IPS-20b (cell line): ENCODE measurements around the gene ARL16.

Experiments
- H3K27ac ChIP-seq: one replicate; pipeline ENCODE4 v1.5.1; 2013; ENCODE audit warnings: low read length
- H3K27me3 ChIP-seq: 2 replicates; pipeline ENCODE4 v1.6.1; 2013; ENCODE audit warnings: mild to moderate bottlenecking, low read length, inconsistent platforms; ENCODE audit not compliant: insufficient read depth
- H3K36me3 ChIP-seq: 2 replicates; pipeline ENCODE4 v1.6.1; 2013; ENCODE audit warnings: low read depth, mild to moderate bottlenecking, inconsistent platforms, low read length, moderate library complexity; ENCODE audit not compliant: insufficient read depth
- H3K4me1 ChIP-seq: 2 replicates; pipeline ENCODE4 v1.6.1; 2013; ENCODE audit warnings: mild to moderate bottlenecking, control low read depth, inconsistent platforms, low read length, moderate library complexity; ENCODE audit not compliant: insufficient read depth
- H3K4me3 ChIP-seq: 2 replicates; pipeline ENCODE4 v1.5.1; 2013; ENCODE audit warnings: mild to moderate bottlenecking, low read length, inconsistent platforms
- H3K9ac ChIP-seq: 2 replicates; pipeline ENCODE4 v1.6.1; 2013; ENCODE audit warnings: low read depth, mild to moderate bottlenecking, inconsistent platforms, low read length, moderate library complexity
- H3K9me3 ChIP-seq: 2 replicates; pipeline ENCODE4 v1.6.1; 2013; ENCODE audit warnings: mild to moderate bottlenecking, low read depth, low read length, inconsistent platforms; ENCODE audit not compliant: insufficient read depth

ARL16 gene

GRCh38 chr17:81701288-81702071 lies 17.9 kb upstream of the ARL16 start:
- H3K36me3 ChIP-seq, result peaks cover 62% of the 10 kb centered on the region
- H3K9me3 ChIP-seq, result no peaks in the 10 kb centered on the region
- H3K4me1 ChIP-seq, result no peaks in the 10 kb centered on the region; the same call in 1 of the 2 replicates
- H3K9ac ChIP-seq, result peak overlapping the region; percentile 96; the same call in 1 of the 2 replicates
- H3K4me3 ChIP-seq, result peak overlapping the region; percentile 97; the same call in 1 of the 2 replicates
- H3K27ac ChIP-seq, result no peak overlapping the region
- H3K27me3 ChIP-seq, result no peaks in the 10 kb centered on the region

DNA sequence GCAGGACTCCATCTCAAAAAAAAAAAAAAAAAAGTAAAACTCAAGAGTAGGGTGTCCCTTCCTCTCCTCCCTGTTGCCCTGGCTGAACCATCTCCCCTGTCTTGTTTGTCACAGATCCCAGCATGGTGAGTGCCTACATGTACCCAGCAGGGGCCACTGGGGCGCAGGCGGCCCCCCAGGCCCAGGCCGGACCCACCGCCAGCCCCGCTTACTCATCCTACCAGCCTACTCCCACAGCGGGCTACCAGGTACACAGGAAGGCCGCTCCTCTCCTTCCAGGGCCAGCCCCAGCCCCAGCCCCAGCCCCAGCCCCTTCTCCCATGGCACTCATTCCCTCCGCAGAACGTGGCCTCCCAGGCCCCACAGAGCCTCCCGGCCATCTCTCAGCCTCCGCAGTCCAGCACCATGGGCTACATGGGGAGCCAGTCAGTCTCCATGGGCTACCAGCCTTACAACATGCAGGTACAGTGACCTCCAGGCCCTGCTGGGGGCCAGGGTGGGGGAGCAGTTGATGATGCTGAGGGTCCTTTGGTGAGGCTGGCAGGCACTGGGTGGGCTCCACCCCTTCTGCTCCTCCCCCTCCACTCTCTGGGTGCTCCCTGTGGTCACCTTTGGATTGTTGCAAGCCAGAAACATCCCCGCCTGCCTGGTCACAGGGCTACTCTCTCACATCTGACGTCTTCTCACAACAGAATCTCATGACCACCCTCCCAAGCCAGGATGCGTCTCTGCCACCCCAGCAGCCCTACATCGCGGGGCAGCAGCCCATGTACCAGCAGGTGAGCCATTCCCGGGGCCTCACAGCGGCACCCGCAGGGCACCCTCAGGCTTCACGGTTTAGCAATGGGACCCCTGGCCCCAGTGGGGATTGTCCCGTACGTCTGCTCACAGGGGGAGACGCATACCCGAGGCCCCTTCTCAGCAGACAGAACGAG lies 17.0 kb upstream of the ARL16 start:
- H3K4me3 ChIP-seq, result no peak overlapping the region
- H3K9me3 ChIP-seq, result no peaks in the 10 kb centered on the region
- H3K36me3 ChIP-seq, result peaks cover 61% of the 10 kb centered on the region
- no peaks in the 10 kb centered on the region; the same call in 1 of the 2 replicates for H3K4me1 ChIP-seq
- H3K9ac ChIP-seq, result no peak overlapping the region
- H3K27me3 ChIP-seq, result no peaks in the 10 kb centered on the region
- no peak overlapping the region for H3K27ac ChIP-seq

- H3K27ac ChIP-seq, result no peak overlapping the region
- peaks cover 74% of the 10 kb centered on the region for H3K36me3 ChIP-seq
- no peak overlapping the region for H3K9ac ChIP-seq
- H3K27me3 ChIP-seq, result no peaks in the 10 kb centered on the region
- H3K9me3 ChIP-seq, result no peaks in the 10 kb centered on the region
- H3K4me3 ChIP-seq, result no peak overlapping the region
- no peaks in the 10 kb centered on the region; the same call in 1 of the 2 replicates for H3K4me1 ChIP-seq
These were observed 13.9 kb upstream of the ARL16 start for GRCh38 chr17:81697261-81698044.

DNA sequence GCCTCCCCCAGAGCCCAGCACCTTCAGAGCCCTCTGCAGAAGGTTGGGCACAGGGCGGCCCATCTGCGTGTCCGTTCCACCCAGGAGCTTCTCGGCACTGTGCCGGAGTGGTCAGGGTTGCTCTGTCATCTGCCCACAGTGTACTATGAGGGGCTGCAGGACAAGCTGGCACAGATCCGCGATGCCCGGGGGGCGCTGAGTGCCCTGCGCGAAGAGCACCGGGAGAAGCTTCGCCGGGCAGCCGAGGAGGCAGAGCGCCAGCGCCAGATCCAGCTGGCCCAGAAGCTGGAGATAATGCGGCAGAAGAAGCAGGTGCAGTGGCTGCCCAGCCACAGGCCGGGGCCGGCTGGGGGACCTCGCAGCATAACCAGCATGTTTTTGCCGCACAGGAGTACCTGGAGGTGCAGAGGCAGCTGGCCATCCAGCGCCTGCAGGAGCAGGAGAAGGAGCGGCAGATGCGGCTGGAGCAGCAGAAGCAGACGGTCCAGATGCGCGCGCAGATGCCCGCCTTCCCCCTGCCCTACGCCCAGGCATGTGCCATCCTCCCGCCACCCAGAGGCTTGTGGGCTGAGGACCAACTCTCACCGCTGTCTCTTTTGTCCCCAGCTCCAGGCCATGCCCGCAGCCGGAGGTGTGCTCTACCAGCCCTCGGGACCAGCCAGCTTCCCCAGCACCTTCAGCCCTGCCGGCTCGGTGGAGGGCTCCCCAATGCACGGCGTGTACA lies 12.8 kb upstream of the ARL16 start:
- Histone ChIP-seq H3K9ac (no peak overlapping the region), H3K4me3 (no peak overlapping the region), H3K27me3 (no peaks in the 10 kb centered on the region), H3K4me1 (no peaks in the 10 kb centered on the region; the same call in 1 of the 2 replicates), H3K36me3 (peaks cover 79% of the 10 kb centered on the region), H3K9me3 (no peaks in the 10 kb centered on the region), H3K27ac (no peak overlapping the region)

- Histone ChIP-seq H3K36me3 (peaks cover 79% of the 10 kb centered on the region), H3K9ac (no peak overlapping the region), H3K4me3 (no peak overlapping the region), H3K9me3 (no peaks in the 10 kb centered on the region), H3K4me1 (no peaks in the 10 kb centered on the region), H3K27me3 (no peaks in the 10 kb centered on the region), H3K27ac (no peak overlapping the region)
These were observed 12.2 kb upstream of the ARL16 start for GRCh38 chr17:81695801-81696200.

DNA sequence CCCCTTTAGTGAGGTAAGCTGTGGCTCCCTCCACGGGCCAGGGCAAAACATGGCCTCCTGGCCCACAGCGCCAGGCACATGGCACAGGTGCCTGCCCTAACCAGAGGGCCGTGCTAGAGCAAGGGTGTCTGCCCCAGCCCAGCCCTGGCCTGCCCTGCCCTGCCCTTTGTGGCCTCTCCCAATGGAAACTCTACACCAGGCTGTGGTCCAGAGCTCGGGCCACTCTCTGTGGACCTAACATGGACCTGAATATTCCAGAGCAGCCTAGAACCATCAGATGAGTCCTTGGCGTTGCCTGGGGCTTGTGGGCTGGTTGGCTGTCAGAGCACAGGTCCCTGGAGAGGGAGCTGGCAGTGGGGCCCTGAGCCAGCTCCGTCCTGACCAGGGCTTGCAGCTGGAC lies 11.6 kb upstream of the ARL16 start:
- H3K36me3 ChIP-seq, result peaks cover 81% of the 10 kb centered on the region
- no peak overlapping the region for H3K4me3 ChIP-seq
- no peaks in the 10 kb centered on the region for H3K4me1 ChIP-seq
- H3K9me3 ChIP-seq, result no peaks in the 10 kb centered on the region
- H3K27ac ChIP-seq, result no peak overlapping the region
- H3K27me3 ChIP-seq, result no peaks in the 10 kb centered on the region
- no peak overlapping the region for H3K9ac ChIP-seq

DNA sequence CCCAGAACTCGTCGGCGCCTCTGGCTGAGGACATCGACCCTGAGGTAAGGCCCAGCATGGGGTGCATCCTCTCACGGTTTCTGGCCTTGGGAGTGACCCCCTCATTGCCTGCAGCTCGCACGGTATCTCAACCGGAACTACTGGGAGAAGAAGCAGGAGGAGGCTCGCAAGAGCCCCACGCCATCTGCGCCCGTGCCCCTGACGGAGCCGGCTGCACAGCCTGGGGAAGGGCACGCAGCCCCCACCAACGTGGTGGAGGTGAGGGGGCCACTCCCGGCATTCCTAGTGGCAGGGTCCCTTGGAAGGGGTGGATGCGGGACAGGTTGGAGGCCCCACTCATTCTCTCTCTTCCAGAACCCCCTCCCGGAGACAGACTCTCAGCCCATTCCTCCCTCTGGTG lies 11.2 kb upstream of the ARL16 start:
- Histone ChIP-seq H3K27me3 (no peaks in the 10 kb centered on the region), H3K27ac (no peak overlapping the region), H3K36me3 (peaks cover 85% of the 10 kb centered on the region), H3K9ac (no peak overlapping the region), H3K4me3 (no peak overlapping the region), H3K9me3 (no peaks in the 10 kb centered on the region), H3K4me1 (no peaks in the 10 kb centered on the region)

DNA sequence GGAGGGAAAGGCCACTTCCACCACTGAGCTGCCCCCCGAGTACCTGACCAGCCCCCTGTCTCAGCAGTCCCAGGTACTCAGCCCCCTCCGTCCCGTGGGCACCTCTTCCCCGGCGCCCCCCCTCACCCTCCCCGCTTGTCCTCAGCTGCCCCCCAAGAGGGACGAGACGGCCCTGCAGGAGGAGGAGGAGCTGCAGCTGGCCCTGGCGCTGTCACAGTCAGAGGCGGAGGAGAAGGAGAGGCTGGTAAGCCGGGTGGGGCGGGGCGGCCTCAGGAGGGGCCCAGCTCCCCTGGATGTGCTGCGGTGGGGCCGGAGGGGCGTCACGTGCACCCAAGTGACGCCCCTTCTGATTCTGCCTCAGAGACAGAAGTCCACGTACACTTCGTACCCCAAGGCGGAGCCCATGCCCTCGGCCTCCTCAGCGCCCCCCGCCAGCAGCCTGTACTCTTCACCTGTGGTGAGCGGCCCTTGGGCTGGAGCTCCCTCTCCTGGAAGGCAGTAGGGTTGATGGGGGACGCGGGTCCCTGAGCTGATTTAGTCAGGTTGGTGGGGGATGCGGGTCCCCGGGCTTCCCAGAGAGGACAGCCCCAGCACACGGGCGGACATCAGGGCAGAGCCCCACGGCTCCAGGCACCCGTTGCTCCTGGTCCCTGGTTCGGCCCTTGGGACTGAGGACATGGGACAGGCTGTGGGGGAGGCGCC lies 10.1 kb upstream of the ARL16 start:
- Histone ChIP-seq H3K9ac (no peak overlapping the region), H3K9me3 (no peaks in the 10 kb centered on the region), H3K4me3 (no peak overlapping the region), H3K27me3 (no peaks in the 10 kb centered on the region), H3K36me3 (peaks cover 90% of the 10 kb centered on the region), H3K4me1 (no peaks in the 10 kb centered on the region), H3K27ac (no peak overlapping the region)

GRCh38 chr17:81691608-81692007 lies 8.0 kb upstream of the ARL16 start:
- peaks cover 88% of the 10 kb centered on the region for H3K36me3 ChIP-seq
- H3K27ac ChIP-seq, result no peak overlapping the region
- no peaks in the 10 kb centered on the region for H3K9me3 ChIP-seq
- H3K9ac ChIP-seq, result no peak overlapping the region
- no peaks in the 10 kb centered on the region for H3K4me1 ChIP-seq
- no peaks in the 10 kb centered on the region for H3K27me3 ChIP-seq
- no peak overlapping the region for H3K4me3 ChIP-seq

- no peak overlapping the region for H3K27ac ChIP-seq
- no peaks in the 10 kb centered on the region for H3K27me3 ChIP-seq
- H3K36me3 ChIP-seq, result peaks cover 88% of the 10 kb centered on the region
- H3K9me3 ChIP-seq, result no peaks in the 10 kb centered on the region
- no peak overlapping the region for H3K9ac ChIP-seq
- no peak overlapping the region for H3K4me3 ChIP-seq
- H3K4me1 ChIP-seq, result no peaks in the 10 kb centered on the region
These were observed 7.6 kb upstream of the ARL16 start for GRCh38 chr17:81691196-81691595.
